Endothelial cell of umbilical vein (primary cell): ENCODE data around the gene INPP5A. TPM values are rescaled to one million over a fixed set of nuclear protein-coding genes. Genes with fewer than 3 reads are reported as not detected.

Source experiments
- BruUV-seq: library from RNA; stranded (reverse); fragments of 400-500 nt; replicated peaks from 2 replicates; lab custom pipeline; 2021; lab: Mats Ljungman, UMichigan
- CTCF ChIA-PET: fragments of 300-600, 350-600 bp; sonication (Branson Sonifier 250); formaldehyde crosslinking; loops from one replicate; lab custom pipeline; 2021; ENCODE audit warnings: antibody characterized with exemption, inconsistent platforms; lab: Charles Lee
- POLR2A ChIA-PET: fragments of 300-600, 350-600 bp; sonication (Branson Sonifier 250); formaldehyde crosslinking; loops from one replicate; lab custom pipeline; 2021; ENCODE audit warnings: antibody characterized with exemption, inconsistent platforms; lab: Charles Lee
- DNase-seq: peaks from one replicate; pipeline ENCODE4 v3.0.0-alpha.2; 2011; ENCODE audit warnings: low read depth, low spot score
- FAIRE-seq: peaks from 2 replicates; lab custom pipeline; 2011; peaks lifted over from hg19 to GRCh38; lab: Jason Lieb, UNC
- H2AFZ ChIP-seq: 2 replicates; pipeline ENCODE4 v1.6.0; 2012; ENCODE audit warnings: low read depth, low read length, control low read depth, inconsistent platforms
- H3K27ac ChIP-seq: 2 replicates; pipeline ENCODE4 v1.5.1; 2011; ENCODE audit warnings: low read depth, mild to moderate bottlenecking, control low read depth, low read length, moderate library complexity; ENCODE audit not compliant: insufficient read depth
- H3K27me3 ChIP-seq, 2 experiments: 2 replicates each; pipeline versions ENCODE4 v1.6.0 to v1.6.1; 2011; ENCODE audit warnings: low read length in 2 of 2, mixed read lengths in 1 of 2; ENCODE audit not compliant: control insufficient read depth in 2 of 2, insufficient read depth in 2 of 2
- H3K36me3 ChIP-seq, 2 experiments: 2 replicates in 1 of 2; 3 replicates in 1 of 2; pipeline ENCODE4 v1.5.1; 2011; ENCODE audit warnings: low read length in 2 of 2, mild to moderate bottlenecking in 1 of 2, moderate library complexity in 1 of 2; ENCODE audit not compliant: control insufficient read depth in 2 of 2, insufficient read depth in 2 of 2; ENCODE audit errors: extremely low read depth in 1 of 2
- H3K4me1 ChIP-seq: 3 replicates; pipeline ENCODE4 v1.5.1; 2011; ENCODE audit warnings: mild to moderate bottlenecking, low read length; ENCODE audit not compliant: control insufficient read depth, insufficient read depth; ENCODE audit errors: extremely low read depth
- H3K4me2 ChIP-seq: 2 replicates; pipeline ENCODE4 v1.6.1; 2011; ENCODE audit warnings: low read length, control low read depth, mixed read lengths; ENCODE audit not compliant: insufficient read depth
- H3K4me3 ChIP-seq, 3 experiments: fragments of 200-600 bp in 1 of 3; sonication (generic), shearing (Covaris generic) in 1 of 3; replicated peaks in 1 of 3; 2 replicates each; pipeline ENCODE4 v1.5.1; 2011 to 2016; ENCODE audit warnings: control low read depth in 3 of 3, low read length in 3 of 3, mild to moderate bottlenecking in 2 of 3, inconsistent platforms in 1 of 3, low read depth in 1 of 3, moderate library complexity in 1 of 3; ENCODE audit not compliant: insufficient read depth in 1 of 3
- H3K79me2 ChIP-seq: 2 replicates; pipeline ENCODE4 v1.6.0; 2012; ENCODE audit warnings: low read length, inconsistent platforms; ENCODE audit not compliant: control insufficient read depth, insufficient read depth
- H3K9ac ChIP-seq: replicated peaks from 2 replicates; pipeline ENCODE3; 2011; ENCODE audit warnings: low read length, control low read depth; ENCODE audit not compliant: insufficient read depth; ENCODE audit errors: extremely low read depth
- H3K9me1 ChIP-seq: replicated peaks from 3 replicates; pipeline ENCODE4 v1.6.0; 2011; ENCODE audit warnings: mild to moderate bottlenecking, low read length; ENCODE audit not compliant: control insufficient read depth, insufficient read depth; ENCODE audit errors: extremely low read depth
- H3K9me3 ChIP-seq: replicated peaks from 2 replicates; pipeline ENCODE4 v1.5.1; 2012; ENCODE audit warnings: low read length, inconsistent platforms; ENCODE audit not compliant: control insufficient read depth, insufficient read depth
- H4K20me1 ChIP-seq: replicated peaks from 2 replicates; pipeline ENCODE3; 2011; ENCODE audit warnings: mild to moderate bottlenecking, low read length; ENCODE audit not compliant: control insufficient read depth, insufficient read depth; ENCODE audit errors: extremely low read depth
- EZH2 ChIP-seq: IDR thresholded peaks from 2 replicates; pipeline ENCODE4 v1.6.1; 2012; ENCODE audit warnings: borderline replicate concordance, low read depth, mild to moderate bottlenecking, moderate library complexity, low read length, inconsistent platforms; ENCODE audit not compliant: severe bottlenecking
- FOS ChIP-seq: IDR thresholded peaks from 2 replicates; pipeline ENCODE4 v1.6.1; 2011; ENCODE audit warnings: mild to moderate bottlenecking, low read length, moderate library complexity, borderline replicate concordance; ENCODE audit not compliant: insufficient read depth
- GATA2 ChIP-seq: IDR thresholded peaks from 2 replicates; pipeline ENCODE4 v1.7.0; 2011; ENCODE audit warnings: low read depth, mild to moderate bottlenecking, moderate library complexity, mixed read lengths, low read length; ENCODE audit not compliant: insufficient read length, insufficient read depth
- JUN ChIP-seq: IDR thresholded peaks from 2 replicates; pipeline ENCODE4 v1.6.1; 2011; ENCODE audit warnings: borderline replicate concordance, low read depth; ENCODE audit not compliant: insufficient read length, insufficient read depth
- MAX ChIP-seq: IDR thresholded peaks from 2 replicates; pipeline ENCODE4 v1.6.1; 2011; ENCODE audit not compliant: insufficient read depth, insufficient read length
- MYC ChIP-seq: IDR thresholded peaks from one replicate; pipeline ENCODE4 v1.6.1; 2011; ENCODE audit warnings: mild to moderate bottlenecking, low read depth, low read length
- POLR2A ChIP-seq: IDR thresholded peaks from 2 replicates; pipeline ENCODE4 v1.6.1; 2012; ENCODE audit warnings: low read depth, mild to moderate bottlenecking, control low read depth, low read length
- POLR2AphosphoS5 ChIP-seq: IDR thresholded peaks from 2 replicates; pipeline ENCODE4 v1.6.1; 2012; ENCODE audit warnings: low read depth, mild to moderate bottlenecking, control low read depth, low read length, moderate library complexity; ENCODE audit not compliant: insufficient read depth
- dilution Hi-C: fragments of 300-500 bp; cut with MboI; formaldehyde crosslinking; loops from one replicate; pipeline ENCODE4 v1.15.0; 2019; ENCODE audit warnings: low sequenced_read_pairs; ENCODE audit not compliant: extremely low pct_ligation_motif_present
- intact Hi-C: fragments of 100-400 bp; cut with micrococcal nuclease; formaldehyde crosslinking; loops from one replicate; pipeline ENCODE4 v1.10.0; 2022
- polyA plus RNA-seq, 4 experiments: library from polyadenylated mRNA; depleted of rRNA in 3 of 4; stranded (reverse) in 3 of 4; unstranded in 1 of 4; fragments of >200 nt; gene quantifications; 2 replicates each; pipeline versions ENCODE4 v1.2.1 to v1.2.3, GENCODE V29; 2011 to 2012; ENCODE audit warnings: missing spikeins in 1 of 4
- total RNA-seq: library from RNA; stranded (reverse); gene quantifications from 2 replicates; pipeline ENCODE4 v1.2.3, GENCODE V29; 2021
- TF ChIP-seq, protein P1 (sequence below), 2 donors: IDR thresholded peaks; 1 replicate in 1 of 2; 2 replicates in 1 of 2; pipeline ENCODE4 v1.5.1; 2011; ENCODE audit warnings: low read length in 2 of 2, mild to moderate bottlenecking in 2 of 2, moderate library complexity in 2 of 2, control low read depth in 1 of 2, inconsistent platforms in 1 of 2, low read depth in 1 of 2; ENCODE audit not compliant: insufficient read depth in 1 of 2; ENCODE audit errors: extremely low read depth in 1 of 2

INPP5A gene
- total and polyA plus RNA-seq, 2 donors (not counting 3 experiments of a cell fraction or from before 2014, with no cell fraction given), result 22.9 to 33.2 TPM

DNA sequence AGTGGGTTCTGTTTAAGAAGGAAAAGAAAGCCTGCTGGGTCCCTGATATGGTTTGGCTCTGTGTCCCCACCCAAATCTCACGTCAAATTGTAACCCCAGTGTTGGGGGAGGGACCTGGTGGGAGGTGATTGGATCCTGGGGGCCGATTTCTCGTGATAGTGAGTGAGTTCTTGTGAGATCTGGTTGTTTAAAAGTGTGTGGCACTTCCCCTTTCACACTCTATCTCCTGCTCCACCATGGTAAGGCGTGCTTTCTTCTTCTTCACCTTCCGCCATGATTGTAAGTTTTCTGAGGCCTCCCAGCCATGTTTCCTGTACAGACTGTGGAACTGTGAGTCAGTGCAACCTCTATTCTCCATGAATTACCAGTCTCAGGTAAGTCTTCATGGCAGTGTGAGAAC lies 42.6 kb downstream of the INPP5A start:
- Histone ChIP-seq H3K36me3 (no peaks in the 10 kb centered on the region), H3K27ac (no peak overlapping the region), H2AFZ (no peak overlapping the region), H3K9me1 (no peaks in the 10 kb centered on the region), H3K79me2 (peaks cover 2% of the 10 kb centered on the region), H3K9me3 (no peaks in the 10 kb centered on the region), H3K9ac (no peak overlapping the region), H3K4me3 (no peak overlapping the region), H3K4me2 (no peak overlapping the region), H4K20me1 (no peaks in the 10 kb centered on the region), H3K4me1 (peaks cover 10% of the 10 kb centered on the region), H3K27me3 (no peaks in the 10 kb centered on the region)
- no TSS peak for BruUV-seq
- intact Hi-C loops (no loop called here), dilution Hi-C loops (no loop called here)
- ChIA-PET POLR2A (no interaction called here), CTCF (no interaction called here)
- DNase-seq, result no peak
- no peak for TF ChIP-seq GATA2
- TF ChIP-seq POLR2A, result no peak
- no peak for TF ChIP-seq MAX
- no peak for TF ChIP-seq JUN
- no peak for TF ChIP-seq MYC
- no peak for TF ChIP-seq EZH2
- no peak for TF ChIP-seq FOS
- no peak for TF ChIP-seq POLR2AphosphoS5
- TF ChIP-seq, protein P1, sequence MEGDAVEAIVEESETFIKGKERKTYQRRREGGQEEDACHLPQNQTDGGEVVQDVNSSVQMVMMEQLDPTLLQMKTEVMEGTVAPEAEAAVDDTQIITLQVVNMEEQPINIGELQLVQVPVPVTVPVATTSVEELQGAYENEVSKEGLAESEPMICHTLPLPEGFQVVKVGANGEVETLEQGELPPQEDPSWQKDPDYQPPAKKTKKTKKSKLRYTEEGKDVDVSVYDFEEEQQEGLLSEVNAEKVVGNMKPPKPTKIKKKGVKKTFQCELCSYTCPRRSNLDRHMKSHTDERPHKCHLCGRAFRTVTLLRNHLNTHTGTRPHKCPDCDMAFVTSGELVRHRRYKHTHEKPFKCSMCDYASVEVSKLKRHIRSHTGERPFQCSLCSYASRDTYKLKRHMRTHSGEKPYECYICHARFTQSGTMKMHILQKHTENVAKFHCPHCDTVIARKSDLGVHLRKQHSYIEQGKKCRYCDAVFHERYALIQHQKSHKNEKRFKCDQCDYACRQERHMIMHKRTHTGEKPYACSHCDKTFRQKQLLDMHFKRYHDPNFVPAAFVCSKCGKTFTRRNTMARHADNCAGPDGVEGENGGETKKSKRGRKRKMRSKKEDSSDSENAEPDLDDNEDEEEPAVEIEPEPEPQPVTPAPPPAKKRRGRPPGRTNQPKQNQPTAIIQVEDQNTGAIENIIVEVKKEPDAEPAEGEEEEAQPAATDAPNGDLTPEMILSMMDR (IDR thresholded peaks at IDR 0.05; ENCODE audit: extremely low read depth in 1 of 2, insufficient read depth in 1 of 2, low read depth in 1 of 2, low read length in 2 of 2), result no peak
- no peak for FAIRE-seq
